H1 (cell line): ENCODE data around the gene ABCA6. TPM values are rescaled to one million over a fixed set of nuclear protein-coding genes. Genes with fewer than 3 reads are reported as not detected.

ENCODE experiments used
- CTCF ChIA-PET: fragments of 300-600 bp; sonication (Branson Sonifier 250); formaldehyde crosslinking; loops from one replicate; lab custom pipeline; 2021; ENCODE audit not compliant: partially characterized antibody; lab: Charles Lee
- POLR2A ChIA-PET: fragments of 300-600 bp; sonication (Branson Sonifier 250); formaldehyde crosslinking; loops from one replicate; lab custom pipeline; 2021; ENCODE audit warnings: inconsistent platforms; ENCODE audit not compliant: partially characterized antibody; lab: Charles Lee
- DNase-seq, 2 experiments: peaks; one replicate each; pipeline versions ENCODE4 v3.0.0 to v3.0.0-alpha.2; 2010 to 2022; ENCODE audit warnings: low spot score in 2 of 2, low read depth in 1 of 2, mixed read lengths in 1 of 2
- FAIRE-seq: peaks from 2 replicates; lab custom pipeline; 2011; peaks lifted over from hg19 to GRCh38; lab: Jason Lieb, UNC
- H2AFZ ChIP-seq: 2 replicates; pipeline ENCODE4 v1.8.1; 2012; ENCODE audit warnings: low read length, inconsistent platforms
- H2AK5ac ChIP-seq: 2 replicates; pipeline ENCODE4 v1.6.1; 2013; ENCODE audit warnings: low read depth, low read length
- H2BK120ac ChIP-seq: replicated peaks from 2 replicates; pipeline ENCODE3; 2013; ENCODE audit warnings: low read depth, low read length, inconsistent platforms
- H2BK12ac ChIP-seq: 2 replicates; pipeline ENCODE4 v1.6.1; 2013; ENCODE audit warnings: low read depth, low read length
- H2BK15ac ChIP-seq: 2 replicates; pipeline ENCODE4 v1.6.1; 2013; ENCODE audit warnings: low read length
- H2BK20ac ChIP-seq: 2 replicates; pipeline ENCODE4 v1.6.1; 2013; ENCODE audit warnings: low read length
- H2BK5ac ChIP-seq: 2 replicates; pipeline ENCODE4 v1.6.1; 2013; ENCODE audit warnings: low read depth, low read length
- H3K14ac ChIP-seq: 2 replicates; pipeline ENCODE4 v1.6.1; 2013; ENCODE audit warnings: inconsistent platforms; ENCODE audit not compliant: insufficient read length
- H3K18ac ChIP-seq: 2 replicates; pipeline ENCODE4 v1.6.1; 2013; ENCODE audit warnings: low read length; ENCODE audit errors: extremely low read depth
- H3K23ac ChIP-seq: 2 replicates; pipeline ENCODE4 v1.6.1; 2013; ENCODE audit warnings: inconsistent platforms; ENCODE audit not compliant: insufficient read length
- H3K23me2 ChIP-seq: 2 replicates; pipeline ENCODE4 v1.6.1; 2013; ENCODE audit warnings: low read depth, low read length
- H3K27ac ChIP-seq: 2 replicates; pipeline ENCODE4 v1.6.1; 2011; ENCODE audit warnings: low read depth, low read length, inconsistent platforms
- H3K27me3 ChIP-seq, 4 experiments: replicated peaks in 1 of 4; 1 replicate in 1 of 4; 2 replicates in 3 of 4; pipeline versions ENCODE4 v1.6.1 to v1.8.1; 2011 to 2013; ENCODE audit warnings: low read length in 3 of 4, mild to moderate bottlenecking in 3 of 4, inconsistent platforms in 2 of 4, mixed read lengths in 2 of 4, moderate library complexity in 1 of 4; ENCODE audit not compliant: control insufficient read depth in 3 of 4, insufficient read depth in 3 of 4; ENCODE audit errors: extremely low read depth in 1 of 4
- H3K36me3 ChIP-seq, 4 experiments: 2 replicates each; pipeline versions ENCODE4 v1.6.1 to v1.8.1; 2011 to 2013; ENCODE audit warnings: mild to moderate bottlenecking in 4 of 4, low read length in 3 of 4, moderate library complexity in 2 of 4, control low read depth in 1 of 4, inconsistent platforms in 1 of 4; ENCODE audit not compliant: insufficient read depth in 4 of 4, control insufficient read depth in 2 of 4
- H3K4ac ChIP-seq: replicated peaks from 2 replicates; pipeline ENCODE3; 2013; ENCODE audit warnings: low read length, low read depth, mixed read lengths, inconsistent platforms; ENCODE audit not compliant: insufficient read length
- H3K4me1 ChIP-seq, 4 experiments: replicated peaks in 1 of 4; 1 replicate in 1 of 4; 2 replicates in 3 of 4; pipeline versions ENCODE4 v1.6.1 to v1.8.1; 2011 to 2013; ENCODE audit warnings: low read length in 3 of 4, inconsistent platforms in 2 of 4, mixed read lengths in 1 of 4; ENCODE audit not compliant: insufficient read depth in 4 of 4, control insufficient read depth in 3 of 4
- H3K4me2 ChIP-seq, 2 experiments: 2 replicates each; pipeline versions ENCODE4 v1.6.1 to v1.8.1; 2011 to 2013; ENCODE audit warnings: low read depth in 2 of 2, low read length in 2 of 2, control low read depth in 1 of 2, inconsistent platforms in 1 of 2, mild to moderate bottlenecking in 1 of 2; ENCODE audit not compliant: insufficient read depth in 1 of 2
- H3K4me3 ChIP-seq, 4 experiments: fragments of 200-600, 300-600 bp in 1 of 4; sonication (generic), shearing (Covaris generic), sonication (Bioruptor Twin) in 1 of 4; 2 replicates each; pipeline versions ENCODE4 v1.5.1 to v1.8.1; 2011 to 2016; ENCODE audit warnings: low read length in 4 of 4, low read depth in 3 of 4, control low read depth in 2 of 4, inconsistent platforms in 2 of 4, mild to moderate bottlenecking in 2 of 4, mixed read lengths in 1 of 4, moderate library complexity in 1 of 4; ENCODE audit not compliant: insufficient read depth in 2 of 4; ENCODE audit errors: extremely low read depth in 1 of 4
- H3K56ac ChIP-seq: replicated peaks from 2 replicates; pipeline ENCODE3; 2013; ENCODE audit warnings: low read depth, mild to moderate bottlenecking, mixed read lengths, low read length, inconsistent platforms; ENCODE audit not compliant: insufficient read length
- H3K79me1 ChIP-seq: 2 replicates; pipeline ENCODE4 v1.6.1; 2013; ENCODE audit warnings: low read depth, low read length, control low read depth
- H3K79me2 ChIP-seq, 2 experiments: 2 replicates each; pipeline versions ENCODE4 v1.6.1 to v1.8.1; 2012 to 2013; ENCODE audit warnings: low read length in 2 of 2, mild to moderate bottlenecking in 2 of 2, inconsistent platforms in 1 of 2; ENCODE audit not compliant: insufficient read depth in 2 of 2, control insufficient read depth in 1 of 2
- H3K9ac ChIP-seq, 4 experiments: replicated peaks in 1 of 4; 1 replicate in 1 of 4; 2 replicates in 3 of 4; pipeline versions ENCODE4 v1.6.1 to v1.8.1; 2011 to 2013; ENCODE audit warnings: low read depth in 3 of 4, low read length in 3 of 4, control low read depth in 2 of 4, mild to moderate bottlenecking in 2 of 4, moderate library complexity in 2 of 4, inconsistent platforms in 1 of 4; ENCODE audit errors: extremely low read depth in 1 of 4
- H3K9me3 ChIP-seq, 2 experiments: 2 replicates each; pipeline versions ENCODE4 v1.6.1 to v1.8.1; 2012 to 2013; ENCODE audit warnings: mild to moderate bottlenecking in 2 of 2, moderate library complexity in 2 of 2, control low read depth in 1 of 2, inconsistent platforms in 1 of 2, low read depth in 1 of 2, low read length in 1 of 2, mixed read lengths in 1 of 2; ENCODE audit not compliant: insufficient read depth in 2 of 2
- H4K20me1 ChIP-seq, 2 experiments: replicated peaks in 1 of 2; 2 replicates each; pipeline versions ENCODE3 to v1.8.1; 2011 to 2013; ENCODE audit warnings: inconsistent platforms in 2 of 2, low read length in 2 of 2, mild to moderate bottlenecking in 1 of 2; ENCODE audit not compliant: insufficient read depth in 2 of 2, control insufficient read depth in 1 of 2
- H4K5ac ChIP-seq: 2 replicates; pipeline ENCODE4 v1.6.1; 2013; ENCODE audit warnings: low read length, low read depth, mixed read lengths, inconsistent platforms; ENCODE audit not compliant: insufficient read length
- H4K8ac ChIP-seq: 2 replicates; pipeline ENCODE4 v1.8.0; 2013; ENCODE audit warnings: mild to moderate bottlenecking, moderate library complexity, low read length, inconsistent platforms; ENCODE audit not compliant: insufficient read depth; ENCODE audit errors: extremely low read depth
- H4K91ac ChIP-seq: replicated peaks from 2 replicates; pipeline ENCODE3; 2013; ENCODE audit warnings: low read length, mixed read lengths, inconsistent platforms; ENCODE audit not compliant: insufficient read length
- POU5F1 ChIP-seq: IDR thresholded peaks from 2 replicates; pipeline ENCODE4 v1.6.1; 2011; ENCODE audit warnings: low read depth, mild to moderate bottlenecking, low read length, moderate library complexity
- RAD21 ChIP-seq, 2 experiments: IDR thresholded peaks in 1 of 2; conservative IDR thresholded peaks in 1 of 2; 2 replicates each; pipeline ENCODE4 v1.6.1; 2011; ENCODE audit warnings: low read depth in 2 of 2, low read length in 2 of 2, improper control_type of control experiment in 1 of 2, inconsistent platforms in 1 of 2, mild to moderate bottlenecking in 1 of 2, moderate library complexity in 1 of 2
- SRF ChIP-seq: IDR thresholded peaks from 2 replicates; pipeline ENCODE4 v1.6.1; 2011; ENCODE audit warnings: mild to moderate bottlenecking, low read depth, low read length, moderate library complexity
- WGBS, 2 experiments: shearing (Covaris generic) in 1 of 2; methylation state at CpG; one replicate each; pipeline versions ENCODE4 v1.1.6 to v1.1.7; 2013 to 2015; ENCODE audit warnings: low lambda C conversion rate in 2 of 2, mixed read lengths in 2 of 2, inconsistent platforms in 1 of 2, low coverage in 1 of 2, missing lambda C conversion rate in 1 of 2; ENCODE audit not compliant: insufficient replicate concordance in 2 of 2, insufficient coverage in 1 of 2, insufficient read length in 1 of 2; ENCODE audit errors: extremely low coverage in 1 of 2, missing lambda C conversion rate in 1 of 2; 5-methylcytosine and 5-hydroxymethylcytosine counted together
- long read RNA-seq, 2 experiments: library from RNA in 1 of 2; library from capped mRNA in 1 of 2; stranded (forward); transcript quantifications; one replicate each; pipeline ENCODE4 v2.0.0, GENCODE V29; 2021; ENCODE audit warnings: inconsistent platforms in 1 of 2
- polyA minus RNA-seq, 3 experiments: library from RNA; depleted of rRNA, polyadenylated mRNA; stranded (reverse); fragments of >200 nt; gene quantifications; 1 replicate in 2 of 3; 2 replicates in 1 of 3; pipeline ENCODE4 v1.2.3, GENCODE V29; 2011
- polyA plus RNA-seq, 7 experiments: library from polyadenylated mRNA; depleted of rRNA in 3 of 7; stranded (reverse) in 5 of 7; unstranded in 2 of 7; fragments of >200 nt in 5 of 7; fragments of 200-250 nt in 2 of 7; gene quantifications; 1 replicate in 5 of 7; 2 replicates in 1 of 7; 4 replicates in 1 of 7; pipeline versions ENCODE4 v1.2.1 to v1.2.3, GENCODE V29; 2011 to 2013; ENCODE audit warnings: missing spikeins in 2 of 7, mixed read lengths in 2 of 7
- total RNA-seq: library from RNA; stranded (reverse); fragmentation: NEBNext Ultra II Directional; extraction: Animal tissue kit (Norgen Biotek cat#: 25700); gene quantifications from 2 replicates; pipeline ENCODE4 v1.2.1, GENCODE V29; 2021
- TF ChIP-seq, protein P1 (sequence below): IDR thresholded peaks from 2 replicates; pipeline ENCODE4 v1.6.1; 2012; ENCODE audit warnings: inconsistent platforms

Gene ABCA6, protein sequence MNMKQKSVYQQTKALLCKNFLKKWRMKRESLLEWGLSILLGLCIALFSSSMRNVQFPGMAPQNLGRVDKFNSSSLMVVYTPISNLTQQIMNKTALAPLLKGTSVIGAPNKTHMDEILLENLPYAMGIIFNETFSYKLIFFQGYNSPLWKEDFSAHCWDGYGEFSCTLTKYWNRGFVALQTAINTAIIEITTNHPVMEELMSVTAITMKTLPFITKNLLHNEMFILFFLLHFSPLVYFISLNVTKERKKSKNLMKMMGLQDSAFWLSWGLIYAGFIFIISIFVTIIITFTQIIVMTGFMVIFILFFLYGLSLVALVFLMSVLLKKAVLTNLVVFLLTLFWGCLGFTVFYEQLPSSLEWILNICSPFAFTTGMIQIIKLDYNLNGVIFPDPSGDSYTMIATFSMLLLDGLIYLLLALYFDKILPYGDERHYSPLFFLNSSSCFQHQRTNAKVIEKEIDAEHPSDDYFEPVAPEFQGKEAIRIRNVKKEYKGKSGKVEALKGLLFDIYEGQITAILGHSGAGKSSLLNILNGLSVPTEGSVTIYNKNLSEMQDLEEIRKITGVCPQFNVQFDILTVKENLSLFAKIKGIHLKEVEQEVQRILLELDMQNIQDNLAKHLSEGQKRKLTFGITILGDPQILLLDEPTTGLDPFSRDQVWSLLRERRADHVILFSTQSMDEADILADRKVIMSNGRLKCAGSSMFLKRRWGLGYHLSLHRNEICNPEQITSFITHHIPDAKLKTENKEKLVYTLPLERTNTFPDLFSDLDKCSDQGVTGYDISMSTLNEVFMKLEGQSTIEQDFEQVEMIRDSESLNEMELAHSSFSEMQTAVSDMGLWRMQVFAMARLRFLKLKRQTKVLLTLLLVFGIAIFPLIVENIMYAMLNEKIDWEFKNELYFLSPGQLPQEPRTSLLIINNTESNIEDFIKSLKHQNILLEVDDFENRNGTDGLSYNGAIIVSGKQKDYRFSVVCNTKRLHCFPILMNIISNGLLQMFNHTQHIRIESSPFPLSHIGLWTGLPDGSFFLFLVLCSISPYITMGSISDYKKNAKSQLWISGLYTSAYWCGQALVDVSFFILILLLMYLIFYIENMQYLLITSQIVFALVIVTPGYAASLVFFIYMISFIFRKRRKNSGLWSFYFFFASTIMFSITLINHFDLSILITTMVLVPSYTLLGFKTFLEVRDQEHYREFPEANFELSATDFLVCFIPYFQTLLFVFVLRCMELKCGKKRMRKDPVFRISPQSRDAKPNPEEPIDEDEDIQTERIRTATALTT (N-terminal part only)
- total RNA-seq (not detected in 2 replicates), polyA plus RNA-seq (2011; rRNA removed) (not detected in 2 replicates), polyA minus RNA-seq (2011; rRNA and poly(A)+ RNA removed) (not detected in 2 replicates)
- polyA plus RNA-seq (2011; cell fraction: cytosol; rRNA removed): not detected
- not detected for polyA plus RNA-seq (2011; cell fraction: nucleus; rRNA removed)
- polyA plus RNA-seq (2012, experiment 1 of 2): not detected in 4 replicates
- polyA plus RNA-seq (2012, experiment 2 of 2): not detected
- polyA plus RNA-seq (2013, experiment 1 of 2): not detected
- not detected for polyA plus RNA-seq (2013, experiment 2 of 2)
- polyA minus RNA-seq (2011; cell fraction: cytosol; rRNA and poly(A)+ RNA removed): not detected
- polyA minus RNA-seq (2011; cell fraction: nucleus; rRNA and poly(A)+ RNA removed): not detected
- long read RNA-seq, experiment 1: 0 reads
- long read RNA-seq, experiment 2: 0 reads

DNA sequence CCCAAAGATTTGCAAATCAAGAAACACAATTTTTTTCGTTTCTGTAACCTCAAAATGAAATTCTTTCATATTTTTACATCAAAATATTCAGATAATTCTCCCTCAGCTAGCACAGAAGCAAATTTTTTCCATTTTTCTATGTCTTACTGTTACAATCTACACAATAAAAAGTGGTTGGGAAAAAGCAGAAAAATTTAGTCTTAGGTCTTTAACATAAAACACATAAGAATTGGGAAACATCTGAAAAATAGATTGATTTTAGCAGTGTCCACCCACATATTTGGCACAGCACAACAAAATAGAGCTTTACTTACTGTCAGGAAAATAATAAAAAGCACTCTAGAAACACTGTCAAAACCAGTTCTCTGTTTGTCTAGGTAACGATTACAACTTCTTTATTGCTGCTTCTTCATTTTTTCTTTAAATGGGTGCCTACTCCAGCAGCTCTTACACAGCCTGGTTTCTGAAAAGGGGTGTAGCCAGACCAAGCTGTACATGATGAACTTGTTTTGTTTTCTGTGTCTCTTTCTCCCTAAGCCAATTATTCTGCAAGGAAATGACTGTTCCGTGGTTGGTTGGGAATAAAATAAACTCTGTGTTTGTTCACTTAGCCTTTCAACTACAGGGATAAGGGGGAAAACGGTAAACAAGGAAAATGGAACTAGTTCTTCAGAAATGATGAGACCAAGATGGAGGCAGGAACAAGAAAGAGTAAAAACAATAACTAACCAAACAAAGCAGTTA is at the start of gene ABCA6:
TSS of gene ABCA6 (minus strand) at position 465 of the 744 bp plus-strand sequence. CDS start 1,192 bp downstream, outside the sequence.
- H2BK5ac ChIP-seq: no peak within 1 kb of the TSS
- no peak within 1 kb of the TSS for H4K5ac ChIP-seq
- no peaks in the 10 kb centered on the region for H3K27me3 ChIP-seq
- FAIRE-seq: no peak
- H3K4me1 ChIP-seq: no peaks in the 10 kb centered on the region
- H3K23ac ChIP-seq: no peak within 1 kb of the TSS
- no peak within 1 kb of the TSS for H4K91ac ChIP-seq
- H2AFZ ChIP-seq: peak within 1 kb of the TSS; percentile 76; the same call in 1 of the 2 replicates
- no peaks in the 10 kb centered on the region for H4K20me1 ChIP-seq
- H3K56ac ChIP-seq: no peak within 1 kb of the TSS
- H3K4ac ChIP-seq: no peak within 1 kb of the TSS
- POLR2A ChIA-PET: no interaction called here
- no peaks in the 10 kb centered on the region; a peak in 1 of 4 replicates for H3K9me3 ChIP-seq
- H3K27ac ChIP-seq: no peak within 1 kb of the TSS
- no peaks in the 10 kb centered on the region for H3K79me2 ChIP-seq
- no peak within 1 kb of the TSS for H2AK5ac ChIP-seq
- DNase-seq: no peak
- H3K23me2 ChIP-seq: no peaks in the 10 kb centered on the region
- no peaks in the 10 kb centered on the region for H3K36me3 ChIP-seq
- H3K9ac ChIP-seq: no peak within 1 kb of the TSS
- CTCF ChIA-PET: interaction anchor here (1.1 kb wide), 1 partner anchor 94 kb away, joined by 3 read pairs; no protein-coding TSS in a partner anchor
- H2BK20ac ChIP-seq: no peak within 1 kb of the TSS
- H4K8ac ChIP-seq: no peak within 1 kb of the TSS
- H2BK12ac ChIP-seq: no peak within 1 kb of the TSS
- 71% methylated on average over 4 of the region's 4 CpGs; no CpG with 5 or more reads in 1 of the 2 experiments for WGBS, 2 experiments
- no peak within 1 kb of the TSS for H2BK15ac ChIP-seq
- no peaks in the 10 kb centered on the region for H3K79me1 ChIP-seq
- no peak within 1 kb of the TSS for H3K14ac ChIP-seq
- H3K4me3 ChIP-seq: no peak within 1 kb of the TSS
- no peak within 1 kb of the TSS for H3K4me2 ChIP-seq
- H2BK120ac ChIP-seq: no peak within 1 kb of the TSS
- no peak within 1 kb of the TSS for H3K18ac ChIP-seq
- no peak for TF ChIP-seq RAD21 (IDR thresholded peaks at IDR 0.05 in 1 of 2, conservative IDR thresholded peaks at IDR 0.05 in 1 of 2; ENCODE audit: low read depth in 2 of 2, low read length in 2 of 2)
- TF ChIP-seq POU5F1: no peak
- TF ChIP-seq SRF: no peak
- TF ChIP-seq, protein P1, sequence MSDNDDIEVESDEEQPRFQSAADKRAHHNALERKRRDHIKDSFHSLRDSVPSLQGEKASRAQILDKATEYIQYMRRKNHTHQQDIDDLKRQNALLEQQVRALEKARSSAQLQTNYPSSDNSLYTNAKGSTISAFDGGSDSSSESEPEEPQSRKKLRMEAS: no peak
